Endothelial cell (in vitro differentiated cells): Measurements from ENCODE around the gene SELENON. TPM values are rescaled to one million over a fixed set of nuclear protein-coding genes. Genes with fewer than 3 reads are reported as not detected.
"Not testable (repeated sequence)": the region's sequence is repeated elsewhere in the genome, so short reads cannot be mapped to it uniquely, and the experiment has no call there.

Experiments
- DNase-seq: peaks from one replicate; pipeline ENCODE4 v3.0.0; 2021; ENCODE audit warnings: low spot score
- H3K27ac Mint-ChIP-seq: one replicate; pipeline ENCODE4 v1.8.0; 2021; ENCODE audit warnings: mixed read lengths, inconsistent platforms; ENCODE audit not compliant: unreplicated experiment
- H3K27me3 Mint-ChIP-seq: one replicate; pipeline ENCODE4 v1.8.0; 2021; ENCODE audit warnings: mild to moderate bottlenecking, moderate library complexity, mixed read lengths, inconsistent platforms; ENCODE audit not compliant: unreplicated experiment
- H3K36me3 Mint-ChIP-seq: one replicate; pipeline ENCODE4 v1.8.0; 2021; ENCODE audit warnings: mild to moderate bottlenecking, low read depth, mixed read lengths, inconsistent platforms; ENCODE audit not compliant: unreplicated experiment
- H3K4me1 Mint-ChIP-seq: one replicate; pipeline ENCODE4 v1.8.0; 2021; ENCODE audit warnings: mild to moderate bottlenecking, mixed read lengths, inconsistent platforms; ENCODE audit not compliant: unreplicated experiment
- H3K4me3 Mint-ChIP-seq: one replicate; pipeline ENCODE4 v1.8.0; 2021; ENCODE audit warnings: mild to moderate bottlenecking, mixed read lengths, inconsistent platforms; ENCODE audit not compliant: unreplicated experiment
- H3K9me3 Mint-ChIP-seq: one replicate; pipeline ENCODE4 v1.8.0; 2021; ENCODE audit warnings: mixed read lengths, inconsistent platforms; ENCODE audit not compliant: unreplicated experiment
- total RNA-seq: library from RNA; stranded (reverse); fragmentation: NEBNext Ultra II Directional; extraction: Animal tissue kit (Norgen Biotek cat#: 25700); gene quantifications from one replicate; pipeline ENCODE4 v1.2.1, GENCODE V29; 2021; ENCODE audit not compliant: unreplicated experiment
- TF ChIP-seq, protein P1 (sequence below): fragments of 200-600 bp; sonication (generic); IDR thresholded peaks from one replicate; pipeline ENCODE4 v1.5.0; 2021; ENCODE audit warnings: antibody characterized with exemption; ENCODE audit not compliant: unreplicated experiment

Gene SELENON
- total RNA-seq, 1 donor from 2014 or later: 284 TPM

DNA sequence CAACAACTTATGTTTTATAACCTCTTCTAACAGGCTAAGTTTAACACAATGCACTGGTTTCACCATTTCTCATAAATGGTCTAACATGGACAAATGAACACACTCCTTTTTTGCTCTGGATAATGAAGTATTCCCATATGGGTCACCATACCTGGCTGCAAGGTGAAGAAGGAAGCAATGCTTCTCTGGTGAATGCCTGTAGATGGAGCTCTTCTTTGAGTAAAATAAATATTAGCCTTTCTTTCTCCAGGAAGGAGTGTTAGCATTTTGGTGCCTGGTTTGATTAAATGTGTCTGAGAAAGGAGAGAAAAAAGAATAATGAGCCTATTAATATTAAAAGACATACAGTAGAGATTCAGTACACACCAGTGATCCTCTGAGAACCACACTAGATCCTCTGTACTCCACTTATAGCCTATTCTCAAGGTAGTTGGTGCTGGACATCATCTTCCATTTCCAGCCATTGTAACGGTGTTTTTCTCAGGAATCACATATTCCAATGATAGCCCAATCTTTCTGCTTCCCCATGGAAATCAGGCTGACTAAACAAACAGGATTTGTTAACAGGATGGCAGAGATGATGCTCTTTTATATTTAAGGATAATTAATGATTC, 37.4 kb downstream of the SELENON start:
- Mint-ChIP-seq H3K9me3 (no peaks in the 10 kb centered on the region), H3K36me3 (peaks cover 8% of the 10 kb centered on the region), H3K4me3 (no peak overlapping the region), H3K27ac (no peak overlapping the region), H3K4me1 (peaks cover 33% of the 10 kb centered on the region), H3K27me3 (no peaks in the 10 kb centered on the region)
- TF ChIP-seq, protein P1, sequence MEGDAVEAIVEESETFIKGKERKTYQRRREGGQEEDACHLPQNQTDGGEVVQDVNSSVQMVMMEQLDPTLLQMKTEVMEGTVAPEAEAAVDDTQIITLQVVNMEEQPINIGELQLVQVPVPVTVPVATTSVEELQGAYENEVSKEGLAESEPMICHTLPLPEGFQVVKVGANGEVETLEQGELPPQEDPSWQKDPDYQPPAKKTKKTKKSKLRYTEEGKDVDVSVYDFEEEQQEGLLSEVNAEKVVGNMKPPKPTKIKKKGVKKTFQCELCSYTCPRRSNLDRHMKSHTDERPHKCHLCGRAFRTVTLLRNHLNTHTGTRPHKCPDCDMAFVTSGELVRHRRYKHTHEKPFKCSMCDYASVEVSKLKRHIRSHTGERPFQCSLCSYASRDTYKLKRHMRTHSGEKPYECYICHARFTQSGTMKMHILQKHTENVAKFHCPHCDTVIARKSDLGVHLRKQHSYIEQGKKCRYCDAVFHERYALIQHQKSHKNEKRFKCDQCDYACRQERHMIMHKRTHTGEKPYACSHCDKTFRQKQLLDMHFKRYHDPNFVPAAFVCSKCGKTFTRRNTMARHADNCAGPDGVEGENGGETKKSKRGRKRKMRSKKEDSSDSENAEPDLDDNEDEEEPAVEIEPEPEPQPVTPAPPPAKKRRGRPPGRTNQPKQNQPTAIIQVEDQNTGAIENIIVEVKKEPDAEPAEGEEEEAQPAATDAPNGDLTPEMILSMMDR: peak; percentile 21
- no peak for DNase-seq

DNA sequence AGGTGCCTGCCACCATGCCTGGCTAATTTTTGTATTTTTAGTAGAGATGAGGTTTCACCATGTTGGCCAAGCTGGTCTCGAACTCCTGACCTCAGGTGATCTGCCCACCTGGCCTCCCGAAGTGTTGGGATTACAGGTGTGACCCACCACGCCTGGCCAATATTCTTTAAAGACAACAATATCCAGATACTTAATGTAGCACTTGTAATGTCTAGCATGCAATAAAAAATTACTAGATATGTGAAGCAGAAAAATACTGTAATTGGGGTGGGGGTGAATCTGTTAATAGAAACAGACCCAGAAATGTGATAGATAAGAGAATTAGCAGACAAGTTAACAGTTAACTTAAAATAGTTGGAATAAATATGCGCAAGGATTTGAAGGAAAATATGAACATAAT, 39.8 kb downstream of the SELENON start:
- not testable (repeated sequence) for H3K4me3 Mint-ChIP-seq, H3K27me3 Mint-ChIP-seq, H3K27ac Mint-ChIP-seq, DNase-seq, H3K36me3 Mint-ChIP-seq, H3K9me3 Mint-ChIP-seq
- peaks cover 21% of the 10 kb centered on the region for H3K4me1 Mint-ChIP-seq

DNA sequence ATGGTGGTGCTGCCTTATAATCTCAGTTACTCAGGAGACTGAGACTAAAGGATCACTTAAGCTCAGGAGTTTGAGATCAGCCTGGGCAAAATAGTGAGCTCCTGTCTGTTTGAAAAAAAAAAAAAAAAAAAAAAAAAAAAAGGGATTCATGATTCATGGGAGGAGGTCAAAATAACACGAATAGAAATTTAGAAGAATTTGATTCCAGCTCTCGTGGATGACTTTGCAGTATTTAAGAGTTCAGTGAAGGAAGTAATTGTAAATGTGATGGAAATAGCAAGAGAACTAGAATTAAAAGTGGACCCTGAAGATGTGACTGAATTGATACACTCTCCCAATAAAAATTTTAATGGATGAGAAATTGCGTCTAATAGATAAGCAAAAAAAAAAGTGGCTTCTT, 43.5 kb downstream of the SELENON start:
- H3K4me1 Mint-ChIP-seq: no peaks in the 10 kb centered on the region
- no peak overlapping the region for H3K4me3 Mint-ChIP-seq

DNA sequence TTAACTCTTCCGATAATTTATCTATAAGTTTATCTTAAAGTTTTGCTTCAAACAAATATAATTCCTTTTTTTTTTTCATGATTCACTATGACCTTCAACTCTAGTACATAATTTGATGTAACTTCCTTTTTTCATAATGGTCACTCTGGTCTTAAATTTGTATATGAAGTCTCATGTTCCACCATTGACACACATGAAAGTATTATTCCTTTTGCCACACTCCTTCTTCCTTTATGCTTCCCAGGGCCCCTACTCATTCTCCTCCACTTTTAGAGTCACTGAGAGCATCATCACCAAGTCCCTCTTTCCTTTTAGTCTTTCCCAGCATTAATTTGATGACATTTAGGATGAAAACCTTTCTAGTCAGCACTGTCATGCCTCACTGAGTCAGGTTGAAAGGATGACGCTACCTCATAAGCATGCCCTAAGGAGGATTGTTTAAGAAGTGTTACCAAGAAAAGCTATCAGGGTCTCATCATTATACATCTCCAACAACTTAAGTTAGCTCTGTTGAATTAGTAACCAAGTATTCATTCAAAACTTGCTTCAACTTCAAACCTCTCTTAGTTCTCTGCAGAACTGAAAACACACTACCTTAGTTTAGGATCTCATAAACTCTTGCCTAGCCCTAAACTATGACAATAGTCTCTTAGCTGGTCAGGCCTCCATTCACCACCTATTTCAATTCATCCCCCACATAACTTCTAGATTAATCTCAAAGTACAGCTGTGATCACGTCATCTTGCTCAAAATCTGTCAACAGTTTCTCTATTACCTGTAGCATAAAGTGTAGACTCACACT, 44.7 kb downstream of the SELENON start:
- Mint-ChIP-seq H3K27ac (no peak overlapping the region), H3K4me1 (no peaks in the 10 kb centered on the region), H3K9me3 (no peaks in the 10 kb centered on the region), H3K36me3 (no peaks in the 10 kb centered on the region), H3K27me3 (no peaks in the 10 kb centered on the region), H3K4me3 (no peak overlapping the region)
- TF ChIP-seq, protein P1: no peak
- no peak for DNase-seq

More for the DNA sequence above, 43.5 kb downstream of the SELENON start:
- TF ChIP-seq, protein P1: no peak
- Mint-ChIP-seq H3K27me3 (no peaks in the 10 kb centered on the region), H3K27ac (no peak overlapping the region), H3K9me3 (no peaks in the 10 kb centered on the region), H3K36me3 (no peaks in the 10 kb centered on the region)
- DNase-seq: no peak

DNA sequence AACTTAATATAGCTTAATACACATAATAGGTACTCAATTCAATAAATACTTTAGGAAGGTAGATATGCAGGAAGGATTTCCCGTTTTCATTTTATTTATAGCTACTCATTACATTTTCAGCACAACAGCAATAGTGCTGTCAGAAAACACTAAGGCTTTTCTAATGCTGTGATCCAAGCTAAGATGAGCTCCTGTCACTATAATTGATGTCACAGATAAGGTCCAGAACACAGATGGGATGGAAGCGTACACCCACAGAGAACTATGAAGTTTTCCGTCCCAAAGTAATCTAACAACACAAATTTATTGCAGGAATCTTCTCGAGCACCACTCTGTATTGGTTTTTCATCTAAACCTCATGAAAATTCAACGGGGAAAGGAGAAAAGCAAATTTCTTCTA, 45.7 kb downstream of the SELENON start:
- no peaks in the 10 kb centered on the region for H3K4me1 Mint-ChIP-seq
- no peaks in the 10 kb centered on the region for H3K36me3 Mint-ChIP-seq
- DNase-seq: no peak
- H3K4me3 Mint-ChIP-seq: no peak overlapping the region
- H3K27me3 Mint-ChIP-seq: no peaks in the 10 kb centered on the region
- TF ChIP-seq, protein P1: no peak
- no peak overlapping the region for H3K27ac Mint-ChIP-seq
- H3K9me3 Mint-ChIP-seq: no peaks in the 10 kb centered on the region
